Measurements from ENCODE around the gene ADD3.
"Not testable (repeated sequence)": the region's sequence is repeated elsewhere in the genome, so short reads cannot be mapped to it uniquely, and the experiment has no call there.

Gene ADD3

DNA sequence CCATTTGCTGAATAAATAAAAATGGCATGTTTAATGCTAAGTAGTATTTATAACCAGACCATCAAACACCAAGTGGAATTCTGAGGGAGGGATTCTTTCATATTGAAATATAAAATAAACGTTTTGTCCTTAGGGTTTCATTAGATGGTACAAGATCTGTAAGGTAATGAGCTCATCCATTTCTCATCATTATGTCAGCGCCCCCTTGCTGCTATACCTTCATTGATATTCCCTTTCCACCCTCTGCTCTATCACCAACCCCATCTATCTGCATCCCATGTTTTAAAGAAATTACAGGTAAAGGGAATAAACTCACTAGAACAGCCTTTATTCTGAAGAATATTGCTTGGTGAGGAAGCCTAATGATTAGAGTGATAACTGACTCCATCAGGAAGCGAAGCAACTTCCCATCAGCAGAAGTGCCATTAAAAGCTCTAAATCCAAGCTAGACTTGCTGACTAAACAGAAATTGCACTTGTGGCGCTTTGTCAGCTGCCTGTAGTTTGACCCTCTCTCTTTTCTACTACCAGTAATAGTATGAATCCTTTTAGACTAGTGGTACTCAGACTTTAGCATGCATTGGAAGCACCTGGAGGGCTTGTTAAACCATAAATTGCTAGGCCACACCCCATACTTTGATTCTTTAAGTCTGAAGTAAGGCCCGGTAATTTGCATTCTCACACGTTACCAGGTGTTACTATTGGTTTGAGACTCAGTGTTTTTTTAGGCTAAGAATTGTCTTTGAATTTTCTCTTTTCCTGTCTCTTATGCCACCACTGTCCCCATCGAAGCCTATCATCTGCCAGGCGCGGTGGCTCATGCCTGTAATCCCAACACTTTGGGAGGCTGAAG is 27.5 kb downstream of the ADD3 start:
- DNase-seq: no peak

DNA sequence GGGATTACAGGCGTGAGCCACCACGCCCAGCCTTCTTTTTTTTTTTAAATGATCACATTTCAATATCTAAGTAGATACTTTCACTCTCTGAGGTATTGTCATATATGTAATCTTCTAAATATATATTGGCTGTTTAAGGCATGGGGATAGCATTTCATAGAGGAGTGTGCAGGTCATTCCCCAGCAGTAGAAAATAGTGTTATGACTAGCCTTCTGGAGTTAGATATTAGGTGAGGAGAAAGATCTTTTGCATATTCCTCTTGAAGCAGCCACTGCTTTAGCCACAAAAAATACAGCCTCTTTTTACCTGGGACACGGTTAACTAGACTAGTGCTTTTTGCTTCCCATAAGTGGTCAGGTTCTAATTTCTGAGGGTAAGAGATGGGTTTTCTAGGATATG is 28.9 kb downstream of the ADD3 start:
- DNase-seq: no peak

DNA sequence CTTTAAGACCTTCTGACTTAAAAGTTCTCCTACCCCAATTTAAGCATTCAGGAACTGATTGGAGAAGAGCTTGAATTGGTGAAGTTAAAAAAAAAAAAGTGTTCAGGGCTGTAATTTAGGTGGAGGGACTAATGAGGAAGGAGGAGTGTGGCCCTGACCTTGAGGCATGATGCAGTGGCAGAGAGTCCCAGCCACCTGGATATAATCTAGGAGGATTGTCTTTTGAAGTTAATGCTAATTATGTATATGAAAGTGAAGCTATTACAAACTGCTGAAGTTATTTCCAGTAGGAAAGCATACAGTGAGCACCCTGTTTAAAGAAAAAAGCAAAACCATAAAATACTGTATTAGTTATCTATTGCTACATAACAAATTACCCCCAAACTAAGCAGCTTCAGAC is 31.5 kb downstream of the ADD3 start:
- DNase-seq: no peak

DNA sequence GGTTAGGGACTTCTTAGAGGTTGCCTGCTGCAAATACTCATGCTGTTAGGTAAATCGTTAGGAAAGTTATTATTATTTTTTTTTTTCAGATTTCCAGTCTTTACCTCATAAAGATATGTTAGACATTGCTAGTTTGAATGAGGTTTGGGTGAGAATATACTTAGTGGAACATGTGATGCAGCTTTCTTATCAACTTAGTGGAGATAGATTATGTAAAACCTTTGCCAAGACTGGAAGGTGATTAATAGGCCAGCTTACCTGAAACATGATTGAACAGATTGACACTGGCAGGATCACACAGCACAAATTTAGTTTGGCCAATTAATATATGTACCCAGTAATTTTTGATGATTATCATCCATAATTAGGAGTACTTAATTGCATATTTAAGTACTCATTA is 32.3 kb downstream of the ADD3 start:
- DNase-seq: no peak

DNA sequence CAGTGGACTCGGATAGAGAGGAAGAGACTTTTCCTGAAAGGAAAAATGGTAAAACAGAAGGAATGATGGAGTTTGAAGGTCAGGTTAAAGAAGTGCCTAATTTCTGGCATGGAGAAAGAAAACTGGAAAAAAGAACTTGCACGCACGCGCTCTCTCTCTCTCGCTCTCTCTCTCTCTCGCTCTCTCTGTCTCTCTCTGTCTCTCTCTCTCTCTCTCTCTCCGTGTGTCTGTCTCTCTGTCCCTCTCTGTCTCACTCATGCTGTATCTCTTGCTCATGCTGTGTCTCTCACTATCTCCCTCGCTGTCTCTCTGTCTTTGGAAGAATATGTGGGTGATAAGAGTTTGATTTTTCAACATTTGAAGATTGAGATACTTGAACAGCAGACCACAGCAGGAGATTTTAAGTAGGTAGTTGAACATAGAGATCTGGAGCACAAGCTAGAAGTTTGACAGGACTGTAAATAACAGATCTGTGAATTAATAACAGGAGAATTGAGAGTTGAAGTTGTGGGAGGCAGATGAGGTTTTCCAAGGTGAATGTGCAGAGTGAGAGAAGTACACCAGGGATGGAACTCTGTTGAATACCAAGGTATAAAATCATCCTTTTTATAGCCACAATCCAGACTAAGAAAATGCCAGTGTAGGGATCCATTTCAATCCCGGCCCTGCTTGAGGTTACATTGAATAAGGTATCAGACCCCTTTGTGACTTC is 33.1 kb downstream of the ADD3 start:
- DNase-seq: no peak

- no peak for DNase-seq
Observed at GRCh38 chr10:110041479-110041829, 33.7 kb downstream of the ADD3 start.

DNA sequence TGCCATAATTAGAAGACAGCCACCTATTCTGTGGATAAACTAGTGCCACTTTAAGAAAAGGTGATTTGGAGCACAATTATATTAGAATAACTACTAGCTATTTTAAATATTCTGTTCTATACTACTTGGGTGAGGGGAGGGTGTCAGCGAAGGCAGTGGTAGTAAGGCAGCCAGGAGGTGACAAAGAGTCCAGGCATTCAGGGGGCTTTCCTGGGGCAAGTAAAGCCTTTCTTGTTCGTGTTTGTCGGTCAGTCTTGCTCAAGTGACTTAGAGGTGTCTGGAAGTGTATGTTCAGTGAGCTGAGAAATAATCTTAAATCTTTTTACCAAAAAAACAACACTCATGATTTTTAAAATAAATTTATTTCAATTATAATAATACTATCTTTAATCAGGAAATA is 34.4 kb downstream of the ADD3 start:
- no peak for DNase-seq

DNA sequence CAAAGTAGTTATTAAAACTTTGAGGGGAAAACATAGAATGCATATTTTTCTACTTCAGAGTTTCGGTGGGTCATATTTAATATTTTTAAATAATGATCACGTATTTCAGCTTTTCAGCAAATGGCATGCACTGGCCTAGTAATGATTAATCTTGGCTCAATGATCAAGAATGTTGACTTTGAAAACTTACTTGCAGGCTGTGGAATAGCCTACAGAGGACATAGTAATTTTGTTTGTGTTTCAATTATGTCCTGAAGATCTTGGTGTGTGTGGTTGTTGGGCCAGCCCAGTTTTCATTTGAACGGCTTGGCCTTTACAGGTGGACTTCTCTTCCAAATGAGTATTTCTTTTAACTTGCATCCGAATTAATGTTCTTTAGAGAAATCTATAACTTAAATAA is 35.1 kb downstream of the ADD3 start:
- no peak for DNase-seq

GRCh38 chr10:110044681-110045080 is 36.9 kb downstream of the ADD3 start:
- DNase-seq: no peak

GRCh38 chr10:110045772-110046171 is 38.0 kb downstream of the ADD3 start:
- DNase-seq: no peak

GRCh38 chr10:110048145-110048544 is 40.4 kb downstream of the ADD3 start:
- DNase-seq: not testable (repeated sequence)

GRCh38 chr10:110048781-110049180 is 41.0 kb downstream of the ADD3 start:
- DNase-seq: no peak

DNA sequence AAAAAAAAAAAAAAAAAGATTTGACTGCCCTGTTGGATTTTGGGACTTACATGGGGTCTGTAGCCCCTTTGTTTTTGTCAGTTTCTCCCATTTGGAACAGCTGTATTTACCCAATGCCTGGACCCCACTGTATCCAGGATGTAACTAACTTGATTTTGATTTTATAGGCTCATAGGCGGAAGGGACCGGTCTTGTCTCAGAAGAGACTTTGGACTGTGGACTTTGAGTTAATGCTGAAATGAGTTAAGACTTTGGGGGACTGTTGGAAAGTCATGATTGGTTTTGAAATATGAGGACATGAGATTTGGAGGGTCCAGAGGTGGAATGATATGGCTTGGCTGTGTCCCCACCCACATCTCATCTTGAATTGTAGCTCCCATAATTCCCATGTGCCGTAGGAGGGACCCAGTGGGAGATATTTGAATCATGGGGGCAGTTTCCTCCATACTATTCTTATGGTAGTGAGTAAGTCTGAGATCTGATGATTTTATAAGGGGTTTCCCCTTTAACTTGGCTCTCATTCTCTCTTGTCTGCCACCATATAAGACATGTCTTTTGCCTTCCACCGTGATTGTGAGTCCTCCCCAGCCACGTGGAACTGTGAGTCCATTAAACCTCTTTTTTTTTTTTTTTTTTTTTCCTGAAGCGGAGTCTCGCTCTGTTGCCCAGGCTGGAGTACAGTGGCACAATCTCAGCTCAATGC is 42.3 kb downstream of the ADD3 start:
- not testable (repeated sequence) for DNase-seq

GRCh38 chr10:110051487-110051886 is 43.7 kb downstream of the ADD3 start:
- DNase-seq: no peak

DNA sequence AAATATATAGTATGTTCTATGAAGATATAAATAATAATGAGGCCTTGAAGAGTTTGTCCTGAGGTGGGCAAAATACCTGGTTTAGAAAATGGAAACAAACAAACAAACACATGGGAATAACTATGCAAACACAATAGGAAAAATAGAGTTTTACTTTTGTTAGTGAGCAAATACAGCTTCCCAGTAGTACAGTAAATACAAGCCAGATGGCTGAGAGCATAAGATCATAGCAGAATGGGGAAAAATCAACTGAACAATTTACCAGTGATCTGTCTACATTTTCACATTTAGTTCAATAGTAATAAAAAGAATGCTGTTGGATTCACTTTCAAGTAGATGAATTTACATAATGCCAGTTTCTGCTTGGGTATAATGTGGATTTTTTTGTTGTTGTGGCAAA is 45.1 kb downstream of the ADD3 start:
- DNase-seq: no peak

- DNase-seq: no peak
Observed at GRCh38 chr10:110056822-110057221, 49.0 kb downstream of the ADD3 start.

- DNase-seq: no peak
Observed at GRCh38 chr10:110057456-110057855, 49.7 kb downstream of the ADD3 start.

DNA sequence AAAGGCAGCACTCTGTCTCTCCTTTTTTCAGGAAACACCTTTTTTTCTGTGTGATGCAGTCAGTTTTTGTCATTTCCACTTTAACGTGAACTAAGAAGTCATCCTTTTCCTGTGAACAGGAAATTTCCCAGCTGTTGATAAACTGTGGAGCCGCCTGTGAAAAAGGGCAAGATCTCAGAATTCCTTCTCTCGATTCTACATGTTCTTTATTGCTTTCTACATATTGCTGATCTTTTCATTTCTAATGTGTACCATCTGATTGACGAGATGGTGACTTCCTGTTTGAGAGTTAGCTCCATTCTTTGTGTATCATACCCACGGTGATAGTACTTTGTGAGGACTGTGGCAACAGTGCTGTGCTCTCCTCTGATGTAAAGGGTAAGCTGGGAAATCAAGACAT is 50.4 kb downstream of the ADD3 start:
- DNase-seq: no peak

GRCh38 chr10:110059925-110060324 is 52.1 kb downstream of the ADD3 start:
- DNase-seq: no peak

DNA sequence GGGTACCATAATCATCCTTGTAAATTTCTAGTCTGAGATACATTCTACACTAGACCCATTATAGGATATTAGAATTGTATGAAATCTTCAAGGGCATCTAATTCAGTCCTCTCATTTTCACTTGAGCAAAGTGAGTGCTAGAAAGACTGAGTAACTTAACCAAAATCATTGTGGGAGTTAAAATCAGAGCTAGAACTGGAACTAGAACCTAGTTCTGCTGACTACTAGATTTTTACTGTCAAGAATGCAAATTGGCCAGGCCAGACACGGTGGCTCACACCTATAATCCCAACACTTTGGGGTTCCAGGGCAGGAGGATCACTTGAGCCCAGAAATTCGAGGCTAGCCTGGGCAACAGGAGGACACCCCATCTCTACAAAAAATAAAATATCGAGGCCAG is 53.9 kb downstream of the ADD3 start:
- no peak for DNase-seq

DNA sequence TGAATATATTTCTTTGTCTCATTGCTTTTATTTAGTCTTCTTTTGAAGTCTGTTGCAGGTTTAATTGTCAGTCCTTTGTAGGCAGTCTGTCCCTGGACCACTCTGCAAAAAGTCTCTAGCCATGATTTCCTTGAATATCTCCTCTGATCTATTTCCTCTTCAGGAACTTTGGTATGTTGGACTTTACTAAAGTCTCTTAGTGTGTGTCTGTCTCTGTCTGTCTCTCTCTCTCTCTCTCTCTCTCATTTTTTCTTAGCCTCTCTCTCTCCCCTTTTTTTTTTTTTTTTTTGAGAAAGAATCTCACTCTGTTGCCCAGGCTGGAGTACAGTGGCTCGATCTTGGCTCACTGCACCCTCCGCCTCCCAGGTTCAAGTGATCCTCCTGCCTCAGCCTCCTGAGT is 57.5 kb downstream of the ADD3 start:
- DNase-seq: no peak

DNA sequence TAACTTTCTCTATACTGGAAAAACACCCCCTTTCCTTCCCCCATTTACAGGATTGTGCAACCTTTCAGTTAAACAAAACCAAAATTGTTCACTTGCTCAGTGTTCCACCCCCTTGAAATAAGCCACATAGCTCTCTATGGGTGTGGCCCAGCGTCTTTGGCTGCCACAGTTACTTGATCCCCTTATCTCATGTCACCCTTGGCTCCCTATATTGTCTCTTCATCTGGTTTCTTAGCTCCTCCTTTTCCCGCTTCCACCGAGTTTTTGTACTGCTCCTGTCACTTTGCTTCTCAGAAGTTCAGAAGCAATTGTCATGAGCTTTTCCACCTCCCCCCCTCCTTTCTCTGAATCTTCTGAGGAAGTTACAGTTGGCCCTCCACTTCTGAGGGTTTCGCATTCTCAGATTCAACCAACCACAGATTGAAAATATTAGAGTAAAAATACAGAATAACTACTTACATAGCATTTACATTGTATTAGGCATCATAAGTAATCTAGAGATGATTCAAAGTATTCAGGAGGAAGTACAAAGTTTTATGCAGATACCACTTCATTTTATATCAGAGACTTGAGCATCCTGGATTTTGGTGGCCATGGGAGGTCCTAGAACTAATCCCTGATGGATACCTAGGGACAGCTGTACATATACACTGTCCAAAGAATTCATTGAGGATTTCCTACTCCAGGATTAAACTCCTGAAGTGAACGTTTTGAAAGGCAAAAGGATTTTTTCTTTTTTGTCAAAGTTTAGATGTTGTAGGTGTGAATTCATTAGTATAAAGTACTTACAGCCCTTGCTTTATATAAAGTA is 60.4 kb downstream of the ADD3 start:
- DNase-seq: no peak

DNA sequence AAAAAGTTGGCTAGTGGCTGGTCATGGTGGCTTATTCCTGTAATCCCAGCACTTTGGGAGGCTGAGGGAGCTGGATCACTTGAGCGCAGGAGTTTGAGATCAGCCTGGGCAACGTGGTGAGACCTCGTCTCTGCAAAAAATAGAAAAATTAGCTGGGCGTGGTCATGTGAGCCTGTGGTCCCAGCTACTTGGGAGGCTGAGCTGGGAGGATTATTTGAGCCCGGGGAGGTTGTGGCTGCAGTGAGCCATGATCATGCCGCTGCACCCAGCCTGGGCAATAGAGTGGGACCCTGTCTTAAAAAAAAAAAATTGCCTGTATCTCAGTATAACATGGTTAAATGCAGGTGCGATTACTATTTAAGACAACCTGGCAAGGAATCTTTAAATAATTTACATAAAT is 61.0 kb downstream of the ADD3 start:
- DNase-seq: no peak
